Breast epithelium (tissue), 3 donors: ENCODE results near the gene MEPCE.

ENCODE experiments used
- CTCF ChIP-seq, 3 donors: fragments of 450-650 bp; IDR thresholded peaks; one replicate each; pipeline ENCODE4 v1.5.1; 2016 to 2017; ENCODE audit warnings: antibody characterized with exemption in 3 of 3, mild to moderate bottlenecking in 3 of 3, moderate library complexity in 3 of 3
- POLR2A ChIP-seq: fragments of 450-650 bp; IDR thresholded peaks from one replicate; pipeline ENCODE4 v1.6.1; 2016; ENCODE audit warnings: antibody characterized with exemption, mild to moderate bottlenecking, moderate library complexity
- POLR2AphosphoS5 ChIP-seq, 3 donors: sonication (generic); formaldehyde crosslinking; IDR thresholded peaks; one replicate each; pipeline ENCODE4 v1.6.1; 2017; ENCODE audit warnings: antibody characterized with exemption in 3 of 3

GRCh38 chr7:100456562-100456961, 26.9 kb downstream of the MEPCE start:
- TF ChIP-seq CTCF (IDR thresholded peaks at IDR 0.05) (no peak), POLR2A (no peak), POLR2AphosphoS5 (IDR thresholded peaks at IDR 0.05) (no peak)
